Lower leg skin (tissue), 3 donors: ENCODE data around the gene PRICKLE2.

ENCODE experiments used
- CTCF ChIP-seq, 3 donors: fragments of 450-650 bp; IDR thresholded peaks; one replicate each; pipeline ENCODE4 v1.5.1; 2016; ENCODE audit warnings: antibody characterized with exemption in 3 of 3, mild to moderate bottlenecking in 3 of 3, moderate library complexity in 2 of 3
- POLR2A ChIP-seq, 2 donors: fragments of 450-650 bp; IDR thresholded peaks; one replicate each; pipeline ENCODE4 v1.6.1; 2016 to 2017; ENCODE audit warnings: antibody characterized with exemption in 2 of 2, mild to moderate bottlenecking in 1 of 2, moderate library complexity in 1 of 2

GRCh38 chr3:64067506-64068346 is 157.5 kb downstream of the PRICKLE2 start:
- TF ChIP-seq POLR2A (IDR thresholded peaks at IDR 0.05) (no peak), CTCF (IDR thresholded peaks at IDR 0.05) (no peak)
